ENCODE data around the gene KIRREL3.
A peak's percentile ranks its signal among the peaks of the same experiment; 100 is the strongest.
"Not testable (repeated sequence)": the region's sequence is repeated elsewhere in the genome, so short reads cannot be mapped to it uniquely, and the experiment has no call there.

Gene KIRREL3

GRCh38 chr11:126390272-126390867 is 610.2 kb downstream of the KIRREL3 start:
- no peak for DNase-seq

GRCh38 chr11:126387857-126388256 is 612.7 kb downstream of the KIRREL3 start:
- DNase-seq = no peak

- peak in 1 of 2 experiments; percentile 49 for DNase-seq
Measured at GRCh38 chr11:126386729-126387071, 613.9 kb downstream of the KIRREL3 start.

- DNase-seq = no peak
Measured at GRCh38 chr11:126385991-126386728, 614.4 kb downstream of the KIRREL3 start.

GRCh38 chr11:126384449-126385070 is 616.0 kb downstream of the KIRREL3 start:
- DNase-seq = no peak

GRCh38 chr11:126383339-126384335 is 616.9 kb downstream of the KIRREL3 start:
- DNase-seq = no peak

GRCh38 chr11:126382641-126383040 is 617.9 kb downstream of the KIRREL3 start:
- DNase-seq = not testable (repeated sequence)

GRCh38 chr11:126381960-126382359 is 618.6 kb downstream of the KIRREL3 start:
- DNase-seq = not testable (repeated sequence)

GRCh38 chr11:126380909-126381308 is 619.7 kb downstream of the KIRREL3 start:
- DNase-seq = no peak

- DNase-seq = peak; percentile 37 to 70
Measured at GRCh38 chr11:126378763-126379162, 621.8 kb downstream of the KIRREL3 start.

- DNase-seq = no peak
Measured at GRCh38 chr11:126375726-126376125, 624.8 kb downstream of the KIRREL3 start.

- DNase-seq = not testable (repeated sequence)
Measured at GRCh38 chr11:126374562-126375300, 625.8 kb downstream of the KIRREL3 start.

- DNase-seq = not testable (repeated sequence)
Measured at GRCh38 chr11:126373389-126374066, 627.0 kb downstream of the KIRREL3 start.
